ENCODE measurements around the gene CPSF4. TPM values are rescaled to one million over a fixed set of nuclear protein-coding genes. Genes with fewer than 3 reads are reported as not detected.

Gene CPSF4
- polyA plus RNA-seq, 6 donors from 2014 or later: 21.5 to 51.4 (median 24.5) TPM

Other genes with a start within 250 kb of the CPSF4 start
- not detected for gene KPNA7, start 230.8 kb upstream of the CPSF4 start, polyA plus RNA-seq (ENCODE audit: low read depth in 6 of 6)
- not detected for gene MYH16, start 166.1 kb upstream of the CPSF4 start, polyA plus RNA-seq (ENCODE audit: low read depth in 6 of 6)
- 100 to 1,000 TPM in 2 of 6 donors, 10 to 100 TPM in 4; 49.5 to 109 (median 91.8) TPM for gene ARPC1A, start 113.0 kb upstream of the CPSF4 start, polyA plus RNA-seq (ENCODE audit: low read depth in 6 of 6)
- 100 to 1,000 TPM; 434 to 595 (median 483) TPM for gene ARPC1B, start 64.2 kb upstream of the CPSF4 start, polyA plus RNA-seq (ENCODE audit: low read depth in 6 of 6)
- gene PDAP1, start 30.3 kb upstream of the CPSF4 start, polyA plus RNA-seq (ENCODE audit: low read depth in 6 of 6): 10 to 100 TPM; 23.3 to 28.5 (median 25.7) TPM
- gene BUD31, start 30.0 kb upstream of the CPSF4 start, polyA plus RNA-seq (ENCODE audit: low read depth in 6 of 6): 100 to 1,000 TPM; 129 to 201 (median 182) TPM
- 1 to 10 TPM; 2.3 to 6.3 (median 3.5) TPM for gene PTCD1, start 145 bp upstream of the CPSF4 start, polyA plus RNA-seq (ENCODE audit: low read depth in 6 of 6)
- 100 to 1,000 TPM; 341 to 412 (median 366) TPM for gene ATP5MF, start 27.2 kb downstream of the CPSF4 start, polyA plus RNA-seq (ENCODE audit: low read depth in 6 of 6)
- gene ZNF789, start 33.9 kb downstream of the CPSF4 start, polyA plus RNA-seq (ENCODE audit: low read depth in 6 of 6): 1 to 10 TPM; 6.3 to 9.4 (median 7.0) TPM
- gene ZNF394, start 61.3 kb downstream of the CPSF4 start, polyA plus RNA-seq (ENCODE audit: low read depth in 6 of 6): 10 to 100 TPM; 47.3 to 71.6 (median 64.5) TPM
- 1 to 10 TPM; 2.8 to 8.1 (median 4.2) TPM for gene ZKSCAN5, start 65.7 kb downstream of the CPSF4 start, polyA plus RNA-seq (ENCODE audit: low read depth in 6 of 6)
- 1 to 10 TPM; 3.5 to 6.4 (median 5.3) TPM for gene FAM200A, start 113.2 kb downstream of the CPSF4 start, polyA plus RNA-seq (ENCODE audit: low read depth in 6 of 6)
- gene ZNF655, start 119.7 kb downstream of the CPSF4 start, polyA plus RNA-seq (ENCODE audit: low read depth in 6 of 6): 10 to 100 TPM; 55.4 to 90.0 (median 68.5) TPM
- gene TMEM225B, start 159.3 kb downstream of the CPSF4 start, polyA plus RNA-seq (ENCODE audit: low read depth in 6 of 6): 1 to 10 TPM in 5 of 6 donors, not detected in 1; 1.1 to 2.7 (median 1.3) TPM
- 10 to 100 TPM in 5 of 6 donors, 1 to 10 TPM in 1; 8.8 to 19.0 (median 12.1) TPM for gene ZSCAN25, start 178.0 kb downstream of the CPSF4 start, polyA plus RNA-seq (ENCODE audit: low read depth in 6 of 6)
- gene CYP3A5, start 241.1 kb downstream of the CPSF4 start, polyA plus RNA-seq (ENCODE audit: low read depth in 6 of 6): under 1 TPM in 2 of 6 donors, not detected in 4; 0.40 to 0.52 TPM

Measured in naive B cell (primary cell).